MM.1S (cell line): ENCODE data around the gene FOXJ3.

ENCODE experiments used
- CTCF ChIP-seq: fragments of 300-600 bp; sonication (generic); IDR thresholded peaks from 2 replicates; pipeline ENCODE4 v1.5.1; 2016; ENCODE audit warnings: antibody characterized with exemption, low read length, mixed read lengths
- EZH2 ChIP-seq: fragments of 300-600 bp; sonication (generic); optimal IDR thresholded peaks from 2 replicates; pipeline ENCODE3; 2017; ENCODE audit warnings: low read depth, mild to moderate bottlenecking, antibody characterized with exemption, low read length, mixed read lengths

GRCh38 chr1:42259059-42259738, 75.8 kb downstream of the FOXJ3 start:
- TF ChIP-seq CTCF = no peak
- TF ChIP-seq EZH2 = no peak
